HepG2 (cell line): Measurements from ENCODE around the gene FKBP10. TPM values are rescaled to one million over a fixed set of nuclear protein-coding genes. Genes with fewer than 3 reads are reported as not detected.

Experiments used
- ATF7-NPFF ChIP-seq: sonication (generic); formaldehyde crosslinking; IDR thresholded peaks from 2 replicates; pipeline ENCODE4 v1.8.1; 2023; ENCODE audit warnings: mild to moderate bottlenecking, low read depth, missing genetic modification reagents, moderate library complexity
- CBX2 ChIP-seq, 2 experiments: fragments of 200-600 bp in 1 of 2; sonication (generic); formaldehyde crosslinking in 1 of 2; IDR thresholded peaks; 2 replicates each; pipeline versions ENCODE4 v1.7.0 to v1.8.1; 2018 to 2022; ENCODE audit warnings: low read depth in 2 of 2, low read length in 1 of 2, mild to moderate bottlenecking in 1 of 2, missing genetic modification reagents in 1 of 2
- EED ChIP-seq: sonication (generic); formaldehyde crosslinking; IDR thresholded peaks from 2 replicates; pipeline ENCODE4 v1.5.0; 2020; ENCODE audit warnings: mild to moderate bottlenecking, missing genetic modification reagents
- ELF4 ChIP-seq: sonication (generic); formaldehyde crosslinking; IDR thresholded peaks from 2 replicates; pipeline ENCODE4 v1.5.0; 2020; ENCODE audit warnings: missing genetic modification reagents, mild to moderate bottlenecking, moderate library complexity, borderline replicate concordance
- FOXK2 ChIP-seq: fragments of 450-650 bp; IDR thresholded peaks from 2 replicates; pipeline ENCODE4 v1.6.1; 2016
- ISX ChIP-seq: sonication (generic); formaldehyde crosslinking; conservative IDR thresholded peaks from 2 replicates; pipeline ENCODE4 v1.5.0; 2020; ENCODE audit warnings: missing genetic modification reagents
- MZF1 ChIP-seq: sonication (generic); formaldehyde crosslinking; IDR thresholded peaks from 2 replicates; pipeline ENCODE4 v1.8.1; 2023; ENCODE audit warnings: mild to moderate bottlenecking, missing genetic modification reagents, borderline replicate concordance
- NFYB ChIP-seq: sonication (generic); formaldehyde crosslinking; IDR thresholded peaks from 2 replicates; pipeline ENCODE4 v1.4.0; 2020; ENCODE audit warnings: missing genetic modification reagents
- PHF8 ChIP-seq: sonication (generic); formaldehyde crosslinking; IDR thresholded peaks from 2 replicates; pipeline ENCODE4 v1.5.0; 2020; ENCODE audit warnings: missing genetic modification reagents
- POLR2A ChIP-seq, 2 experiments: IDR thresholded peaks; 2 replicates each; pipeline ENCODE4 v1.6.1; 2011; ENCODE audit warnings: low read depth in 2 of 2, low read length in 2 of 2, mild to moderate bottlenecking in 1 of 2, moderate library complexity in 1 of 2; ENCODE audit not compliant: insufficient read depth in 1 of 2
- ZC3H4 ChIP-seq: sonication (generic); formaldehyde crosslinking; IDR thresholded peaks from 2 replicates; pipeline ENCODE4 v1.4.0; 2020; ENCODE audit warnings: missing genetic modification reagents, borderline replicate concordance
- ZNF136 ChIP-seq: sonication (generic); formaldehyde crosslinking; IDR thresholded peaks from 2 replicates; pipeline ENCODE4 v1.8.1; 2022; ENCODE audit warnings: low read depth, mild to moderate bottlenecking, moderate library complexity, missing genetic modification reagents
- ZNF264 ChIP-seq: sonication (generic); formaldehyde crosslinking; IDR thresholded peaks from 2 replicates; pipeline ENCODE4 v1.4.0; 2020; ENCODE audit warnings: missing genetic modification reagents
- ZNF326 ChIP-seq: sonication (generic); formaldehyde crosslinking; IDR thresholded peaks from 2 replicates; pipeline ENCODE4 v1.4.0; 2020; ENCODE audit warnings: missing genetic modification reagents, borderline replicate concordance
- ZNF530 ChIP-seq: sonication (generic); formaldehyde crosslinking; IDR thresholded peaks from 2 replicates; pipeline ENCODE4 v1.5.0; 2020; ENCODE audit warnings: low read depth, mild to moderate bottlenecking, missing genetic modification reagents
- ZNF644 ChIP-seq: IDR thresholded peaks from 2 replicates; pipeline ENCODE4 v1.6.1; 2016; ENCODE audit warnings: low read depth
- ZNF768 ChIP-seq: sonication (generic); formaldehyde crosslinking; IDR thresholded peaks from 2 replicates; pipeline ENCODE4 v1.4.0; 2020; ENCODE audit warnings: missing genetic modification reagents
- ZNF891 ChIP-seq: sonication (generic); formaldehyde crosslinking; IDR thresholded peaks from 2 replicates; pipeline ENCODE4 v1.5.0; 2020; ENCODE audit warnings: mild to moderate bottlenecking, missing genetic modification reagents
- polyA plus RNA-seq, 8 experiments: library from polyadenylated mRNA; depleted of rRNA in 3 of 8; stranded (reverse) in 7 of 8; unstranded in 1 of 8; fragments of >200 nt; fragmentation: Illumina TruSeq in 4 of 8; extraction: Trizol in 4 of 8; gene quantifications; 2 replicates each; pipeline versions ENCODE4 v1.2.1 to v1.2.3, GENCODE V29; 2011 to 2016; ENCODE audit warnings: low read depth in 4 of 8, missing spikeins in 1 of 8, mixed read lengths in 1 of 8; ENCODE audit not compliant: insufficient read depth in 1 of 8
- total RNA-seq, 5 experiments: library from RNA; depleted of rRNA; stranded (reverse); fragments of >200 nt; fragmentation: Illumina TruSeq; extraction: Trizol; gene quantifications; 2 replicates each; pipeline ENCODE4 v1.2.3, GENCODE V29; 2016; ENCODE audit warnings: low read depth in 1 of 5
- TF ChIP-seq, protein P1 (sequence below): sonication (generic); formaldehyde crosslinking; IDR thresholded peaks from 2 replicates; pipeline ENCODE4 v1.9.0; 2021; ENCODE audit warnings: missing genetic modification reagents, mild to moderate bottlenecking, borderline replicate concordance
- TF ChIP-seq, protein P2 (sequence below): sonication (generic); formaldehyde crosslinking; IDR thresholded peaks from 2 replicates; pipeline ENCODE4 v1.4.0; 2020; ENCODE audit warnings: missing genetic modification reagents
- TF ChIP-seq, protein P3 (sequence below): sonication (generic); formaldehyde crosslinking; IDR thresholded peaks from 2 replicates; pipeline ENCODE4; 2020; ENCODE audit warnings: missing genetic modification reagents, mild to moderate bottlenecking, borderline replicate concordance
- TF ChIP-seq, protein P4 (sequence below): sonication (generic); formaldehyde crosslinking; IDR thresholded peaks from 2 replicates; pipeline ENCODE4 v1.5.0; 2020; ENCODE audit warnings: missing genetic modification reagents

FKBP10 gene
- total and polyA plus RNA-seq, 2 of the 13 experiments (the other 11 are each of a cell fraction or from before 2014, with no cell fraction given) = 149 to 573 TPM

DNA sequence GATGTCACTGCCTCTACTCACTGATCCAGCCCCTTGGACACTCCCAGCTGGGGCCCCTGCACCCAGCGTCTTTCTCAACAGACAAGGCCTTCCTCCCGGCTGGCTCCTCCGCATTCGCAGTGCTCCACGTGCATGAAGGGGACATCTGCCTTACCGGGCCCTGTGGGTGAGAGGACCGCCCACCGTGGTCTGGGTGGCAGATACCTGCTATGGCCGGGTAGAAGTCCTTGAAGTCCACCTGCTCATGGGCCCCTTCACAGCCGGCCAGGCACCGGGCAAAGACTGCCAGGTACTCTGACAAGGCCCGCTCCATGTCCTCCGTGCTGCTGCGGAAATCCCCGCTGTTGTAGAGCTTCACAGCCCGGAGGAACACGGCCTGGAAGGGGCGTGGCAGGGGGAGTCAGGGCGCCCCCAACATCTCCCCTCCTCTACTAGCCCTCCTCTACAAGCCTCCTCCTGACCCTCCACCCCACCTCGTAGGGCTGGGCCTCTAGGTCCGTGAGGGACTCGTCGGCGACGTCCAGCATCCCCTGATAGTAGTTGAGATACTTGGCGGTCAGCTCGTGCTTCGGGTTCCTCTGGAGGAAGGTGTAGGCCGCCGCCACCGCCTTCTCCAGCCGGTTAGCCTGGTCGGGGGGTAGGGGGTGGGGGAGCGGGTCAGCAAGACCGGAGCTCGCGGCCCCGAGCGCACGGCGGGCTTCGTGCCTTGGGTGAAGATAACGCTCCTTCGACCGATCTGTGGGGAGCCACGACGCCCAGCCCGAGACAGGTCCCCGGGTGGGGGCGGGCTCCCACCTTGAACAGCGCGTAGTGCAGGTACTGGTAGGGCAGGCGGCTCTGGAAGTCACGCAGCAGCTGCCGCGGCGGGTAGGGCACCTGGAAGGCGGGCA, 1.9 kb upstream of the FKBP10 start (continued):
- TF ChIP-seq ZNF768 (CRISPR knock-in tag) = peak; percentile 2; the same call in 1 of the 2 replicates
- TF ChIP-seq ZNF264 = no peak
- TF ChIP-seq ELF4 (CRISPR knock-in tag) = no peak
- TF ChIP-seq ZNF530 (CRISPR knock-in tag) = no peak
- TF ChIP-seq, protein P1, sequence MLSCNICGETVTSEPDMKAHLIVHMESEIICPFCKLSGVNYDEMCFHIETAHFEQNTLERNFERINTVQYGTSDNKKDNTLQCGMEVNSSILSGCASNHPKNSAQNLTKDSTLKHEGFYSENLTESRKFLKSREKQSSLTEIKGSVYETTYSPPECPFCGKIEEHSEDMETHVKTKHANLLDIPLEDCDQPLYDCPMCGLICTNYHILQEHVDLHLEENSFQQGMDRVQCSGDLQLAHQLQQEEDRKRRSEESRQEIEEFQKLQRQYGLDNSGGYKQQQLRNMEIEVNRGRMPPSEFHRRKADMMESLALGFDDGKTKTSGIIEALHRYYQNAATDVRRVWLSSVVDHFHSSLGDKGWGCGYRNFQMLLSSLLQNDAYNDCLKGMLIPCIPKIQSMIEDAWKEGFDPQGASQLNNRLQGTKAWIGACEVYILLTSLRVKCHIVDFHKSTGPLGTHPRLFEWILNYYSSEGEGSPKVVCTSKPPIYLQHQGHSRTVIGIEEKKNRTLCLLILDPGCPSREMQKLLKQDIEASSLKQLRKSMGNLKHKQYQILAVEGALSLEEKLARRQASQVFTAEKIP (CRISPR knock-in tag) = no peak
- TF ChIP-seq ZNF891 (CRISPR knock-in tag) = peak; percentile 42; the same call in 1 of the 2 replicates
- TF ChIP-seq, protein P2, sequence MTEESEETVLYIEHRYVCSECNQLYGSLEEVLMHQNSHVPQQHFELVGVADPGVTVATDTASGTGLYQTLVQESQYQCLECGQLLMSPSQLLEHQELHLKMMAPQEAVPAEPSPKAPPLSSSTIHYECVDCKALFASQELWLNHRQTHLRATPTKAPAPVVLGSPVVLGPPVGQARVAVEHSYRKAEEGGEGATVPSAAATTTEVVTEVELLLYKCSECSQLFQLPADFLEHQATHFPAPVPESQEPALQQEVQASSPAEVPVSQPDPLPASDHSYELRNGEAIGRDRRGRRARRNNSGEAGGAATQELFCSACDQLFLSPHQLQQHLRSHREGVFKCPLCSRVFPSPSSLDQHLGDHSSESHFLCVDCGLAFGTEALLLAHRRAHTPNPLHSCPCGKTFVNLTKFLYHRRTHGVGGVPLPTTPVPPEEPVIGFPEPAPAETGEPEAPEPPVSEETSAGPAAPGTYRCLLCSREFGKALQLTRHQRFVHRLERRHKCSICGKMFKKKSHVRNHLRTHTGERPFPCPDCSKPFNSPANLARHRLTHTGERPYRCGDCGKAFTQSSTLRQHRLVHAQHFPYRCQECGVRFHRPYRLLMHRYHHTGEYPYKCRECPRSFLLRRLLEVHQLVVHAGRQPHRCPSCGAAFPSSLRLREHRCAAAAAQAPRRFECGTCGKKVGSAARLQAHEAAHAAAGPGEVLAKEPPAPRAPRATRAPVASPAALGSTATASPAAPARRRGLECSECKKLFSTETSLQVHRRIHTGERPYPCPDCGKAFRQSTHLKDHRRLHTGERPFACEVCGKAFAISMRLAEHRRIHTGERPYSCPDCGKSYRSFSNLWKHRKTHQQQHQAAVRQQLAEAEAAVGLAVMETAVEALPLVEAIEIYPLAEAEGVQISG (CRISPR knock-in tag) = no peak
- TF ChIP-seq, protein P3, sequence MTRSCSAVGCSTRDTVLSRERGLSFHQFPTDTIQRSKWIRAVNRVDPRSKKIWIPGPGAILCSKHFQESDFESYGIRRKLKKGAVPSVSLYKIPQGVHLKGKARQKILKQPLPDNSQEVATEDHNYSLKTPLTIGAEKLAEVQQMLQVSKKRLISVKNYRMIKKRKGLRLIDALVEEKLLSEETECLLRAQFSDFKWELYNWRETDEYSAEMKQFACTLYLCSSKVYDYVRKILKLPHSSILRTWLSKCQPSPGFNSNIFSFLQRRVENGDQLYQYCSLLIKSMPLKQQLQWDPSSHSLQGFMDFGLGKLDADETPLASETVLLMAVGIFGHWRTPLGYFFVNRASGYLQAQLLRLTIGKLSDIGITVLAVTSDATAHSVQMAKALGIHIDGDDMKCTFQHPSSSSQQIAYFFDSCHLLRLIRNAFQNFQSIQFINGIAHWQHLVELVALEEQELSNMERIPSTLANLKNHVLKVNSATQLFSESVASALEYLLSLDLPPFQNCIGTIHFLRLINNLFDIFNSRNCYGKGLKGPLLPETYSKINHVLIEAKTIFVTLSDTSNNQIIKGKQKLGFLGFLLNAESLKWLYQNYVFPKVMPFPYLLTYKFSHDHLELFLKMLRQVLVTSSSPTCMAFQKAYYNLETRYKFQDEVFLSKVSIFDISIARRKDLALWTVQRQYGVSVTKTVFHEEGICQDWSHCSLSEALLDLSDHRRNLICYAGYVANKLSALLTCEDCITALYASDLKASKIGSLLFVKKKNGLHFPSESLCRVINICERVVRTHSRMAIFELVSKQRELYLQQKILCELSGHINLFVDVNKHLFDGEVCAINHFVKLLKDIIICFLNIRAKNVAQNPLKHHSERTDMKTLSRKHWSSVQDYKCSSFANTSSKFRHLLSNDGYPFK (CRISPR knock-in tag) = 0 out of 2 replicates have a peak, but pooled peaks have one; percentile 68
- TF ChIP-seq ISX = no peak
- TF ChIP-seq NFYB (CRISPR knock-in tag) = no peak
- TF ChIP-seq ZNF326 (CRISPR knock-in tag) = no peak
- no peak for TF ChIP-seq FOXK2
- peak; percentile 34; the same call in 1 of the 2 replicates for TF ChIP-seq PHF8 (CRISPR knock-in tag)
- TF ChIP-seq POLR2A (IDR thresholded peaks at IDR 0.05; ENCODE audit: insufficient read depth in 1 of 2, low read depth in 2 of 2, low read length in 2 of 2) = peak in 1 of 2 experiments; percentile 27; a peak in 1 of 4 replicates
- no peak for TF ChIP-seq ATF7-NPFF (CRISPR knock-in tag)
- TF ChIP-seq ZNF644 (CRISPR knock-in tag) = no peak
- TF ChIP-seq, protein P4, sequence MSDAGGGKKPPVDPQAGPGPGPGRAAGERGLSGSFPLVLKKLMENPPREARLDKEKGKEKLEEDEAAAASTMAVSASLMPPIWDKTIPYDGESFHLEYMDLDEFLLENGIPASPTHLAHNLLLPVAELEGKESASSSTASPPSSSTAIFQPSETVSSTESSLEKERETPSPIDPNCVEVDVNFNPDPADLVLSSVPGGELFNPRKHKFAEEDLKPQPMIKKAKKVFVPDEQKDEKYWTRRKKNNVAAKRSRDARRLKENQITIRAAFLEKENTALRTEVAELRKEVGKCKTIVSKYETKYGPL (CRISPR knock-in tag) = no peak
- TF ChIP-seq ZC3H4 (CRISPR knock-in tag) = peak; percentile 14; the same call in 1 of the 2 replicates
- peak; percentile 28; the same call in 1 of the 2 replicates for TF ChIP-seq MZF1 (CRISPR knock-in tag)
- TF ChIP-seq EED (CRISPR knock-in tag) = no peak
- TF ChIP-seq CBX2 (IDR thresholded peaks at IDR 0.05; ENCODE audit: low read depth, low read length) = no peak
- TF ChIP-seq CBX2 (CRISPR knock-in tag; IDR thresholded peaks at IDR 0.05; ENCODE audit: low read depth) = no peak
- no peak for TF ChIP-seq ZNF136
